PC-9 (cell line): ENCODE data around the gene KLK7.

Source experiments
- CTCF ChIP-seq: fragments of 200-600 bp; sonication (generic); conservative IDR thresholded peaks from 2 replicates; pipeline ENCODE4 v1.6.1; 2017; ENCODE audit warnings: mixed run types, antibody characterized with exemption, mild to moderate bottlenecking, moderate library complexity
- EZH2 ChIP-seq: fragments of 200-600 bp; sonication (generic); IDR thresholded peaks from 2 replicates; pipeline ENCODE4 v1.8.0; 2017; ENCODE audit warnings: antibody characterized with exemption, low read depth

- TF ChIP-seq EZH2, result no peak
- no peak for TF ChIP-seq CTCF
These were observed 19.6 kb upstream of the KLK7 start for GRCh38 chr19:51003316-51003715.
